Neural crest cell (in vitro differentiated cells): ENCODE data around the gene CLSTN2. TPM values are rescaled to one million over a fixed set of nuclear protein-coding genes. Genes with fewer than 3 reads are reported as not detected.

Experiments used
- DNase-seq: peaks from one replicate; pipeline ENCODE4 v3.0.0; 2021; ENCODE audit warnings: low read depth, mixed read lengths, low spot score
- H3K27ac Mint-ChIP-seq: one replicate; pipeline ENCODE4 v1.8.0; 2021; ENCODE audit warnings: mild to moderate bottlenecking, mixed read lengths; ENCODE audit not compliant: unreplicated experiment
- H3K27me3 Mint-ChIP-seq: 2 replicates; pipeline ENCODE4 v1.8.0; 2021; ENCODE audit warnings: low read depth, mild to moderate bottlenecking, mixed read lengths
- H3K36me3 Mint-ChIP-seq: 2 replicates; pipeline ENCODE4 v1.8.0; 2021; ENCODE audit warnings: low read depth, mild to moderate bottlenecking, mixed read lengths
- H3K4me1 Mint-ChIP-seq: 2 replicates; pipeline ENCODE4 v1.8.0; 2021; ENCODE audit warnings: mixed read lengths
- H3K4me3 Mint-ChIP-seq: one replicate; pipeline ENCODE4 v1.8.0; 2021; ENCODE audit warnings: mild to moderate bottlenecking, mixed read lengths
- H3K9me3 Mint-ChIP-seq: 2 replicates; pipeline ENCODE4 v1.8.0; 2021; ENCODE audit warnings: mixed read lengths
- CTCF ChIP-seq: fragments of 200-600 bp; sonication (generic); conservative IDR thresholded peaks from 2 replicates; pipeline ENCODE4 v1.5.0; 2021; ENCODE audit warnings: antibody characterized with exemption, mild to moderate bottlenecking
- total RNA-seq: library from RNA; stranded (reverse); gene quantifications from 2 replicates; pipeline ENCODE4 v1.2.1, GENCODE V29; 2021

CLSTN2 gene
- total RNA-seq, 1 donor from 2014 or later, result 1.9 TPM

DNA sequence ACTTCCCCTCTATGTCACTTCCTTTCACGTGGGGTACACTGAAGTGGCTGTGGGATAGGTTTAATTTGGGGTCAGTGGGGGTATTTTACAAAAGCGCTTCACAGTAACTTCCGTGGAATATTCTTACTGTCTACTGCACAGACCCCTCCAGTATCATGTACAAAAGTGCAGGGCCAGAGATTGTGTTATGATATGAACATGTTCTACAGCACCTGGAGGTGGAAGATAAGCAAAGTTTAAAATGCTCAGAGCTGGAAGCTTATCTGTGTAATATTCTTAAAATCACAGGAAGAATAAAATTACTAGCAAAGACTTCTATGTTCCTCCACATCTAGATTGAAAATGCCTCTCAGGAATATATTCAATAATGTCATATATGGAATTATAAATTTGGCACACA lies 658.8 kb downstream of the CLSTN2 start:
- no peak overlapping the region for H3K4me3 Mint-ChIP-seq
- TF ChIP-seq CTCF, result no peak
- no peak overlapping the region for H3K27ac Mint-ChIP-seq
- peaks cover 8% of the 10 kb centered on the region for H3K27me3 Mint-ChIP-seq
- H3K36me3 Mint-ChIP-seq, result no peaks in the 10 kb centered on the region
- H3K9me3 Mint-ChIP-seq, result peaks cover 3% of the 10 kb centered on the region
- peaks cover under 1% of the 10 kb centered on the region for H3K4me1 Mint-ChIP-seq
- no peak for DNase-seq

- Mint-ChIP-seq H3K27me3 (peaks cover 8% of the 10 kb centered on the region), H3K36me3 (no peaks in the 10 kb centered on the region), H3K9me3 (peaks cover 3% of the 10 kb centered on the region), H3K4me3 (no peak overlapping the region), H3K27ac (no peak overlapping the region), H3K4me1 (no peaks in the 10 kb centered on the region)
- DNase-seq, result no peak
- no peak for TF ChIP-seq CTCF
Measured at GRCh38 chr3:140595295-140595694, 660.3 kb downstream of the CLSTN2 start.

- Mint-ChIP-seq H3K4me3 (no peak overlapping the region), H3K27ac (no peak overlapping the region), H3K36me3 (no peaks in the 10 kb centered on the region), H3K27me3 (peaks cover 8% of the 10 kb centered on the region), H3K4me1 (no peaks in the 10 kb centered on the region), H3K9me3 (peaks cover 3% of the 10 kb centered on the region)
- TF ChIP-seq CTCF, result no peak
- DNase-seq, result no peak
Measured at GRCh38 chr3:140597364-140597763, 662.4 kb downstream of the CLSTN2 start.

GRCh38 chr3:140597792-140598191 lies 662.8 kb downstream of the CLSTN2 start:
- DNase-seq, result no peak
- no peak for TF ChIP-seq CTCF
- Mint-ChIP-seq H3K4me3 (no peak overlapping the region), H3K27ac (no peak overlapping the region), H3K4me1 (no peaks in the 10 kb centered on the region), H3K27me3 (peaks cover 4% of the 10 kb centered on the region), H3K36me3 (no peaks in the 10 kb centered on the region), H3K9me3 (no peaks in the 10 kb centered on the region)

DNA sequence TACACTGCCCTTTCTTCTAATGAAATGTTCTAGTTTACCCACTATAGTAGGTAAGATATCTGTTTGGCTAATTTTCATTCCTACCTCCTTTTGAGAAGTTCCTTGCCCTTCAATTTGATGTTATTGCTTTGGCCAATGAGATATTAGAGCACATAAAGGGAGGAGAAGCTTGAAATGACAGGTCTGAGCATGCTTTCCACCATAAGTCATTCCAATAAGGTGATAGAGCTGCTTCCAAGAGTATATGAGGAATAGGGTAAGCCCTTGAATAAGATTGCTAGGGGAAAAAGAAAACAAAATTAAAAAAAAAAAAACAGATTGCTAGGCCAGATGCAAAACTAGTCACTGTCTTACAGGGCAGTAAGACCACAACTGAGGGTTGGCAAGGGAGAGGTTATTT lies 664.0 kb downstream of the CLSTN2 start:
- Mint-ChIP-seq H3K4me1 (no peaks in the 10 kb centered on the region), H3K4me3 (no peak overlapping the region), H3K9me3 (no peaks in the 10 kb centered on the region), H3K27me3 (no peaks in the 10 kb centered on the region), H3K36me3 (no peaks in the 10 kb centered on the region), H3K27ac (no peak overlapping the region)
- no peak for TF ChIP-seq CTCF
- DNase-seq, result no peak

GRCh38 chr3:140599496-140599895 lies 664.5 kb downstream of the CLSTN2 start:
- H3K36me3 Mint-ChIP-seq, result no peaks in the 10 kb centered on the region

More at GRCh38 chr3:140599496-140599895, 664.5 kb downstream of the CLSTN2 start:
- H3K27ac Mint-ChIP-seq, result no peak overlapping the region
- H3K27me3 Mint-ChIP-seq, result no peaks in the 10 kb centered on the region
- no peak for DNase-seq
- no peaks in the 10 kb centered on the region for H3K9me3 Mint-ChIP-seq
- no peak for TF ChIP-seq CTCF
- no peak overlapping the region for H3K4me3 Mint-ChIP-seq
- H3K4me1 Mint-ChIP-seq, result no peaks in the 10 kb centered on the region
